NCI-H524 (cell line): ENCODE results near the gene DPP10.
"Not testable (repeated sequence)": the region's sequence is repeated elsewhere in the genome, so short reads cannot be mapped to it uniquely, and the experiment has no call there.

Source experiments
- DNase-seq, 2 experiments: peaks; one replicate each; lab custom pipeline; 2025; lab: John Stamatoyannopoulos, UW

The DPP10 gene

DNA sequence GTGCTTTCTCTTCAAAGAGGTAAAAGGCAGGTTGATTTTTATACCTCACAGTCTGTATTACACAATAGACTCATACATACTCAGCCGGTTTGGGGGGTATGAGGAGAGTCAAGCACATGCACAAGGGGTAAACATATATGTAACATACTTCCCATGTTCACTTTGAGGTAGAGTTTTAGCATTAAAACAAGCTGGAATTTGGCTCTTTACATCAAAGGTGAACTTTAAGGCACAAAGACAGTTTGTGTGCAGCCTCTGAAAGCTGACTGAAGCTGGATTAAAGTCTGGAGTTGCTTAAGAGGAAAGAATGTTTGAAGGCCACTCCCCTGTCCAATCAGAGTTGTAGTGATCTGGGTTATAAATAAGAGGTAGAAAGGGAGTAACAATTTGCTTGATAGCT lies 282.0 kb downstream of the DPP10 start:
- DNase-seq = no peak

DNA sequence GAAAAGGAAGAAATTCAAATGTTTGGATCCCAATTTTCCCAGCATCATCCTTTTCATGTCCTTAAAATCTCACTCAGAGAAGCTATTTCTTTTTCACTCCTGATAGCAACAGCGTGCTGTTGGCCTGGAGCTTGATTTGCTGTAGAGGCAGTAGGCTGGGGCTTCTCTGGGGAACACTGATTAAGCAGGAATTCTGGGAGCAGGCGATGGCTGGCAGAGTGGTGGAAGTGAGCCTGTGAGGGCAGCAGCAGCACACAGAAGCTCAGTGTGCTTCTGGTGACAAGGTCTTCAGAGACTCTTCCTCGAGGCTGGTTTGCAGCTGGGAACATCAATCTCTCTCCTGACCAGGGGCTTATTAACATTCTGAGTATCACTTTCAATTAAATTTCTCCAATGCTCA lies 284.6 kb downstream of the DPP10 start:
- DNase-seq = no peak

DNA sequence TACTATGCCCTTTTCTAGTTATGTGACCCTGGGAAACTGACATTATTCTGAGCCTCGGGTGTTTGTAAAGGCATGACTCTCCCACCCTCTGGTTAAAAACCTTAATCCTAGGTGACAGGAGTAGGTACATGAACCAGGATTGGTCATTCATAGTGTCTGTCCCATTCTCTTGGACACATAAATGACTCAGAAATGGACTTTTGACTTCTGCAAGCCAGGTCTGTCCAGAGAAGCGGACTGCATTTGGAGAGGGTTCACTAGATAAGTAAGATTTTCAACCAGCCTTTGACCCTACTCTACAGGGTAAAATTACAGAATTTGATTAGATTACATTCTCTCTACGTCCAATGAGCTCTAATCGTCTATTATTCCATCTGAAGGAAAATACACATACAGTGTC lies 285.9 kb downstream of the DPP10 start:
- no peak for DNase-seq

DNA sequence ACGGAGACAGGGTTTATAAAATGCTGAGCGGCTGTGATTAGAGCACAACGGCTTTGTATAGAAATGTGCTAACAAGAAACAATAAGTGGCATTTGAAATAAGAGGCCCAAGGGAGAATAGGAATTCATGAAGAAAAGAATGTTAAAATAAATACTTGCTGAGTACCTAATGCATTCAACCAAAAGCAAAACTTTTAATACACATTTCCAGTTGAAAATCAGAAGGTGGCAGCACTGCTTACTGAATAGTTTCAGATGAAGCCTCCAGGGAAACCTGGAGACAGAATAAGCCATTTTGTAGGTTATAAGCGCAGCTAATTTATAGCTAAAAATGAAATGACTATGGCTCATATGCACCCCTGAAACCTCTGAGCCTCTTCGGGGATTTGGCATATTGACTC lies 286.6 kb downstream of the DPP10 start:
- peak in 1 of 2 experiments; percentile 29 for DNase-seq

DNA sequence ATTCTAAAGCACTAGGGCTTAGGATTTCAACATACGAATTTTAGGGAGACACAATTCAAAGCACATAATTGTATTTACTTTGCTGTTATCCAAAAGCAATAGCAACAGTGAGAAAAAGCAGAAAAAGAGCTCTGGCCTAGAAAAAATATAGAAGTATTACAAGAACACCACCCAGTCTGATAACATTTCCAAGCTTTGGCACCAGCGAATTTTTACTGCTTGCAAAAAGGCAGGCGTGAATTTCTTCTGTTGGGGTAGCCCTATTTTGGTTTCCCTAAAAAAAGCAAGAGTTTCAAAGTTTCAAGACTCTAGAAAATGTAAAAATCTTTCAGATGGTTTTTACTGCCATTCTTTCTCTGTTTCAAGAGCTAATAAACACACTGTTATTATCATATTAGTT lies 292.7 kb downstream of the DPP10 start:
- DNase-seq = no peak

DNA sequence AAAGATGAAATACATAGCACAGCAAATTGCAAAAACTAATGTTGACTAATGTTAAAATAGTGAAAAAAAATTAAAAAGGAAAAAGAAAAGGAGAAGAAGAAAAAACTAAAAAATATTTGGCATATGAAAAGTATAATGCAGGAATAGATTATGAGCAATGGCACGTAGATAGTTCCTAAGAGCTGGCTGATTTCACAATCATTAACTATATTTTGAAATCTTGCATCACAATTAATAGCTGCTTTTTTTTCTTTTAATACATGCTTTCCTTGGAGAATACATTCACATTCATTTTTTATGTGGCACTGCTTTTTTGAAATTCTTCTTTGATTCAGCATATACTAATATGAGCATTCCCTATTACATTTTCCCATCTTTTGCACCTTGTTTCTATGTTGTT lies 299.8 kb downstream of the DPP10 start:
- no peak for DNase-seq

DNA sequence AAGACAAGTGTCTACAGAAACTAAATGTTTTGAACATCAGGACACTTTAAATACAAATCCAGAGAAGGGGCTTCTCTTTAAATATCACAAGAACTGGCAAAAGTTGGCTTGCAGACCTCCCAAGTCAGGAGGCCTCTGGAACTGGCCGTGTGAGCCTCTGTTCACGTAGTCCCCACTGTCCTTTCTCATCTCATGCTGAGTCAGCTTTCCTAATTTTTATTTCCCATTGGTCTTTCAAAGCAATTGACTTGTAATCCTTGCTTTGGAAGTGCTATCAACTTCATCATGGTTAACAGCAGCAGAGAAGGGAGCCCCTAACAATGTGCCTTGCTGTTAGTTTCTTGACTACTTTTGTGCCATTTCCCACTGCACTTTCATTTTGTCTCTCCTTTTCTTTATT lies 303.3 kb downstream of the DPP10 start:
- DNase-seq = no peak

DNA sequence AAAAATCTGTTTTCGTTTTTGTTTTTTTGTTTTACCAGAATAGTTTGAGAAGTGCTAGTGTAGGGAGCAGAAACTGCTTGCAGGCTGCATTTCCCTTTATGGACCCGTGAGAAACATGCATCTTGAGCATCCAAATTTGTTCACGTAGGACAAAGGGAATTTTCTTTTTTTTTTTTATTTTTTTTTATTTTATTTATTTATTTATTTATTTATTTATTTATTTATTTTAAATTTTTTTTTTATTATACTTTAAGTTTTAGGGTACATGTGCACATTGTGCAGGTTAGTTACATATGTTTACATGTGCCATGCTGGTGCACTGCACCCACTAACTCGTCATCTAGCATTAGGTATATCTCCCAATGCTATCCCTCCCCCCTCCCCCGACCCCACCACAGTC lies 305.7 kb downstream of the DPP10 start:
- not testable (repeated sequence) for DNase-seq

DNA sequence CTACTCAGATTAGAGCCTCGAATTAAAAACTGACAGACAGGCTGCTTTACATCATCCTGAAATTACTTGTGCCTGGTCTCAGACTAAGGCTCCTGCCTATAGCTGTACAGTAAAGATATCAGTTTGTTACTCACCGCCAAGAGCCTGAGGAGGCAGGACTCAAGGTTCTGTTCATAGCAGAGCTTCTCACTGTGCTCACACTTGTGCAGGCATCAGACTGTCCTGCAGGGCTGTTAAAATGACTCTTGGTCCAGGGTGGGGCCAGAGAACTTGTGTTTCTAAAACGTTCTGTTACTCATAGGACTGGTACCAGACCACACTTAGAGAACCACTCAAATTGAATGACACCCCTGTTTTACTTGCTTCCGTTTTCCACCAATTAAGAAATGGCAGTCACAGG lies 310.0 kb downstream of the DPP10 start:
- DNase-seq = no peak

DNA sequence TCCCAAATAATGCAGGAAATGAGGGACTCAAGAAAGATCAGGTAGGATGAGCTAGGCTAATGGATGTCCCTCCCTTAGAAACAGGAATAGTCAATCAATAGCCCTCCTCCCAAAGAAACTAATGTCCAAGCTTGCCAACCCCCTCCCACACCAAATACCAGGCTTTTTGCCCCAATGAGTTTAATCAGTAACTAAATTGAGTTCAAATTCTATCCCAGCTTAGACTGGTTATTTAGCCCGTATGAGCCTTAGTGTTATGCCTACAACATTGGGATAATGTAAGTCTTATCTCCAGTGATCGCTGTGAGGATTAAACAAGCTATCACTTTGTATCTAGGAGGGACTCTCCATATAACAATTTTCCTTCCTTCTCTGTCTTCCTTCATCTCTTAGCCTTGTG lies 310.7 kb downstream of the DPP10 start:
- no peak for DNase-seq

DNA sequence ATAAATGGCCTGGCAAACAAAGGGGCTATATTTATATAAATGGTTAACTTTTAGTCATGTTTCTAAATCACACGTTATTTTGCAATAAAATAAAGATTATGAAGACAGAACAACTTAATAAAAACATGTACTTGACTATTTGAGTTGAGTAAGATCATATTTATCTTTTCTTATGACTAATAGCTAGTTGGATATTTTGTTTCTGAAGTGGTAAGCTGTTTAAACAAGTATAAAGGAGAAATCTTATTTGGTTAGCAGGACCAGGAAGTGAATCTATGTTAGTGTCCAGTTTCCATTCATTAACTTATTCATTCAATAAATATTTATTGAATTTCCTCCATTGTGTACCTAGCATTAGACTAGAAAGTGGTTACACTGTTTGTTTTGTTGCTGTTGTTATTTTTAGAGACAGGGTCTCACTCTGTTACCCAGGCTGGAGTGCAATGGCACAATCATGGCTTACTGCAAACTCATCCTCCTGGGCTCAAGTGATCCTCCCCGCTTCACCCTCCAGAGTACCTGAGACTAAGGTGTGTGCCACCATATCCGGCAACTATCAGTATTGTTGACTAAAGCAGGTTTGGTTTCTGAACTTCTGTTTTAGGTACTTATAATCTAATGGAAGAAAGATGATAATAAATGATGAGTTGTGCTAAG lies 312.6 kb downstream of the DPP10 start:
- DNase-seq = no peak

DNA sequence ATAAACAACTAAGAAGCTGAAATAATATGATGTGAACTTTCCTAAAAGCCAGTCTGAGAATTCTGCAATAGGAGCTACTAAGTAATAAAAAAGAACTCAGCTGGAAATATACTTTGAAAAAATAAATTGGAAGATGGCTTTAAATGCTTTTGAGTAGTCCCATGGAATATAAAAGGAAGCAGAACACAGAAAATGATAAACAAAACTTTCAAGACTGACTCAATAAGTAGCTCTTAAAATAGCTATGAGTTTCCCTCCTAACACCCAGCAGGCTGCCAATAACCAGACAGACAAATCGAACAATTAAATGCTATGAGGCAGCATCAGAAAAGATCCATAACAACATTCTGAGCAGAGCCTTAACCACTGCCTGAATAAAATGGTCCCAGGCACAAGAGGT lies 319.9 kb downstream of the DPP10 start:
- DNase-seq = no peak

DNA sequence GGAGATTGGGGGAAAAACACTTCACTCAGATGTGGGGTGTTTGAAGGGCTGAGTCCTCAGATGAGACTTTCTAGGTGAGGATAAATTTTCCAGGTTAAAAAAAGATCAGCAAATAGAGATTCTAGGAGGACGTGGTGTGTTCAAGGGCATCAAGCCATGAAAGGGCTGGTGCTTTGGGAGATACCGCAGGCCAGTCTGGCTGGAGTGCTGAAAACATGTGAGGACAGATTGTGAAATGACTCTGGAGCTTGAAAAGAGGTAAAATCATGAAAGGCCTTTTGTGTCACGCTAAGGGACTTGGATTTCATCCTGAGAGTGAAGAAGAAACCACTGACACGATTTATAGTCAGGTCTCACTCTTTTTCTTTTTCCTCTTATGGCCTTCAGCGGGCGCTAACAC lies 320.5 kb downstream of the DPP10 start:
- no peak for DNase-seq

DNA sequence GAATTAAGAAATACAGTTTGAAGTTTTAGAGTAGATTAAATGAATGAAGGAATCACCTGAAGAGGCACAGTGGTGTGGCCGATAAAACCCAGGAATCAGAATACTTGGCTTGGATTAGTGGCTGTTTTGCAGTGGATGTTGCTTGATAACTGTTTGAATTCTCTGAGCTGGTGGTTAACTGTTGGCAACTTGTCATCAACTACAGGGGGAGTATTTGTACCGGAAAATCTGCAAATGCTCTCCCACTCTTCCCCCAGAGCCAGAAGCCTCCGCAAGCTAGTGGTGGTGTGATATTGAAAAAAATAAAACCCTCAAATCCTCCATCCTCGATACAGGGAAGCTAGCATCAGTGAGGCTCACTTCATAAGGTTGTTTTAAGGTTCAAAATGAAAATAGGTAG lies 326.7 kb downstream of the DPP10 start:
- no peak for DNase-seq

DNA sequence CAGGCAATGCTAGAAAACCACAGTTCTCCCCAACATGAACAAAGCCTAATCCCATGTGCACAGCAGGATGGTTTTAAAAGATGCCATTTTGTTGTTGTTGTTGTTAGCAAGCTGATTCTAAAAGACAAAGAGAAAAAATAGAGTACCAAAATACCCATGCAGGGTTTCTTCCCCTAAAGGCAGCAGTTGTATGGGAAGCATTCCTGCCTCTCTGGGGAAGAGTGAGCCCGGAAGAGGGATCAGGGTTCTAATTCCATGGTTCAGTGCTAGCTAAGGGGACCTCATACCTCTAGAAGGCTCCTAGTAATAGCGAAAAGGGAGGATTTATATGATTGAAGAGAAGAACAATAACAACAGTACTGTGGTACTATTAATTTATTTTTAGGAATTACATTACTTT lies 327.6 kb downstream of the DPP10 start:
- no peak for DNase-seq

DNA sequence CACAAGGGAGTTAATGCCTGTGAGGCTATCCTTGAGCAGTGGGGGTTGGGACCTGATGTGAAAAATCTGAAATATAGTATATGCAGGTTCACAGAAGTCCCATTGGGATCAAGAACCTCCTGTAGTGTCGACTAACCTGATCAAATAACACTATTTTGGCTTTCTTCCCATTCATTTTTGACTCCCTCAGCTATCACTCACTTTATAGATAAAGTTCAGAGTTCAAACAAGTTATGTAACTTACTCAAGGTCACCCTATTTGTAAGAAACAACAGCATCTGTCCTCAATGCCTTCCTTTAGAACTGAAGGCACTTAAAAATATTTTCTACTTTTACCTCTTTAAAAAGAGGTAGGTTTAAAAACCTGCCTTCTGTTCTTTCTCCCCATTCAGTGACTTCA lies 341.6 kb downstream of the DPP10 start:
- no peak for DNase-seq

DNA sequence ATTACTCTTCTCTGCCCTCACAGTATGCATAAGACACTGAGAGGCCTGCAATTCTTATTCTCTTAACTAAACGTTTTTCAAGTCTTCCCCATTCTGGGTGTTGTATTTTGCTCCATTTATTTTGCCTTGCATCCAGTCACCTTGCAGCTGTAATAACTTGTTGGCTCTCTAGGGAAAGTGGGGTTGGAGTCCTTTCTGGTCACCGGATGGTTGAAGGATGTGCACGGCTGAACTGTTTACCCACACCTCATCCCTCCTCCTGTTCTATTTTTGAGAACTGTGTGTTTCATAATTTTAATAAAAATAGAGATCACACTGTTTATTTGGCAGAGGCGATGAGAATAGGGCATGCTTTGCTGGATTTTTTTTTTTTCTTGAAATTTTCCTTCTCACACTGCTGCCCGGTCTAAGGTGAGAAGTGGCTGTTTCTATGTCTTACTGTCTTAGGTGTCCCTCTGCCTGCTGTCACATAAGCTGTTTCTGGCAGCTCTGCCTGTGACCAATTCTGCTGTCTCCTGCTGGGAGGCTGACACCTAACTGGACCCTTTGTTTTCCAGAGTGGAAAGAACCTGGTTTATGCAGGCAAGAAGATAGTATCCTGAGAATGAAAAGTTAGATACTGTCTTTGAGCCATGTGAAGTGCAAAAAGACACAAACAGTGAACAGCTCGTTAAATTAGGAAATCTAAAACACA lies 342.6 kb downstream of the DPP10 start:
- DNase-seq = no peak

DNA sequence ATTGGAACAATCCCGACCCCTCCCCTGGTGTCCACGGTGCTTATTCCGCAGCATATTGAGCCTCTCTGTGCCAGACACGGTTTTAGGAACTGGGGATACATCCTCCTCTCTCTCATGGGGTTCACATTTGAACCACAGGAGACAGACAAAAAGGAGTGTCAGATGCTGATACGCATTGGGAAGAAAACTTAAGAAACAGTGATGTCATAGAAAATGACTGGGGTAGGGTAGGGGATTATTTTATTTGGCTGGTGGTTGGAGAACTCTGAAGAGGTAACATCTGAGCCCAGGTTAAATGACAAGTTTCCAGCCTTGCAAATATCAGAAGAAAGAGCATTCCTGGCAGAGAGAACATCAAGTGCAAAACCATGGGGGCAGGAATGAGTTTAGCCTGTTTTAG lies 344.5 kb downstream of the DPP10 start:
- DNase-seq = no peak

DNA sequence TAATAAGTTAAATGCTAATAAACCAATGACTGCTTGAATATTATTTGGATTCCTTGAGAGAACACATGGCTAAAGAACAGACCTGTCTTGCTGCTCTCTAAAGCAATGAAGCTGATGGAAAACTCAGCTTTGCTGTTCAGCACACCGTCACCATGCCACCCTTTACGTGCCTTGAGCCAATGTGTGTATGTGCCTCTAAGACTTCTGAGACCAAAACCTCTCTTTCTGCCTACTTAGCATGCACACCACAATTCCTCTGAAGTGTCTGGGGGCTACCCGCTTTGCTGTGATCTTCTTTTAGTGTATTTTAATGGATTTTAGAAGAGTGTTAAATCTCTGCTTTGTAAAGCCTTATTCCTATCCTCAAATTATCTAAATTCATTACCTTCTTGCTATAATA lies 345.0 kb downstream of the DPP10 start:
- DNase-seq = no peak

DNA sequence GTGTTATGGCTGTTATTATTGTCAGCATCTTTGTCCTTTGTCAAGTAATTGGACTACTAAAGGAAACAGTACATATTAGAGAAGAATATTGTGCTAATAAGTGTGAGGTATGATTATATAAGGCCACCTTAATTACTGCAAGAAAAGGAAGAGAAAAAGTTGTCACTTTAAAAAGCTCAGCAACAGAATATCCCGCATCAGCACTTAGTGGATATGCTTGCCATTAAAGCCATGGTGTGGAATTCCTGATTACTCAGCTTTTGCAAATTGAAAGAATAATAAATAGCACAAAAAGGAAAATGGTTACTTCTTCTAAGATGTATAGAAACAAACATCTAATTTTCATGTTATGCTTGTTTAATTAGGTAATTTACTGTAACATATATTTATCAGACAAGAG lies 347.5 kb downstream of the DPP10 start:
- DNase-seq = no peak

DNA sequence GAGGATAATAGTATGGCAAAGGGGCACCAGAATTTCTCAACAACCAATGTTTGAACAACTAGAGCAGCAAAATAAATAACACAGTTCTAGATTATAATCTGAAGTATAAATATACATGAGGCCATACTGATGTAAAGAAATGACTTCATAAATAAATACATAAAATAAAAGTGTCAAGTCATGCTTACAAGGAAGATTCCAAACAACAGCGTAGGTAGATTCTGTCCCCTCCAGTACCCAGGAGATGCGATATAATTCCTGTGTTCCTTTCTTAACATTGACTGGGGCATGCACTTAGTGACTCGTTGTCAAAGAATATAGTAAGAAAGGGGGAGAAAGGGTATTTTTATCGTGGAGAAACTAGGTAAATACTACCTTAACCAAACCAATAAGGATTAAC lies 355.1 kb downstream of the DPP10 start:
- no peak for DNase-seq

DNA sequence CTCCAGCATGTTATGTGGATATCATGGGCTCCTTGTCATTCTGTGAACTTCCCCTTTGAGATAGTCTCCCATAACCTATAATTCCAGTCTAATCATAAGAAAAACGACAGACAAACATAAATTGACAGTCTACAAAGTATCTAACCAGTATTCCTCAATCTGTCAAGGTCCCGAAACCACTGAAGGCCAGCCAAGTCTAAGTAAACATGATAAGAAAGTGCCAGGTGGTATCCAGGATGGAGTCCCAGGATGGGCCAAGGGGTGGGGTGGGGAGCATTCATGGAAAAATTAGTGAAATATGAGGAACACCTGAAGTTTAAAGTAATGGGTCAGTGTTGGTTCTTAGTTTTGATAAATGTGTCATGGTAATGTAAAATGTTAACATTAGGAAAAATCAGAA lies 355.5 kb downstream of the DPP10 start:
- DNase-seq = no peak

DNA sequence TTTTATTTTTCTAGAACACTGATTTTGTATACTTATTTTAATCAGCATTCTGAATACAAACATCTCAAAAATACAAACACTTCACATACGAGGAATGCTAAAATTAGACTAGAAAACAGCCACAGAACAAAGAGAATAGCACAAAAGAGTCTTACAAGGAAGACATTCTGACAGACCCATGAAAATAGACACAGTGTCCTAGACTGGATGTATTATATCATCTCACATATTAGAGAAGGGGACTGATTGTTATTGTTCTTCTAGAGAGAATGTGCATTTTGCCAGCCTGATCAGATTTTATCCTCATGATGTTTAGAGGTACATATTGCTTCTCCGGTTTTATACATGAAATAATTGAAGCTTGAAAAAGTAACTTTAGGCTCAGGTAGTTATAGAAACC lies 357.9 kb downstream of the DPP10 start:
- no peak for DNase-seq

DNA sequence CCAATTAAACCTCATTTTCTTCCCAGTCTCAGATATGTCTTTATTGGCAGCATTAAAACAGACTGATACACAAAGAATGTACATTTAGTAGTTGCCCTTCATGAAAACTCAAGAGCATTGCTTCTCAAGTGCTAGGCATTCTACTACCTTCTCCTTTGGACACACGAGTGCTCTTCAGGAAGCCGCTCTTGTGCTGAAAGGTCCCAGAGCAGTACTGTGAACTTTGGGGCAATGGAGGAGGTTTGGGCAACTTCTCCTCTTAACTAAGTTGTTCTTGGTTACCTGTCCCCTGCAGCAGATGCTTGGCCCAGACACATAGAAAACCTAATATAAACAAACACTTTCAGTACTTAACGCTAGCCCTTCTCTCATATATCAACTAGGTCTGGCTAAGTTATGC lies 362.8 kb downstream of the DPP10 start:
- no peak for DNase-seq
